GM12878 (cell line): Measurements from ENCODE around the gene FGFRL1. TPM values are rescaled to one million over a fixed set of nuclear protein-coding genes. Genes with fewer than 3 reads are reported as not detected.

Experiments used
- ATAC-seq: fragments of 200-7000 bp; cut with Tn5 transposase; 3 replicates; pipeline ENCODE4 v1.9.1; 2020; ENCODE audit warnings: mild to moderate bottlenecking, moderate library complexity
- BruUV-seq: library from RNA; stranded (reverse); fragments of 400-500 nt; replicated peaks from 2 replicates; lab custom pipeline; 2021; lab: Mats Ljungman, UMichigan
- CTCF ChIA-PET: fragments of 300-600 bp; sonication (Branson Sonifier 250); formaldehyde crosslinking; extraction: SDS; loops from one replicate; lab custom pipeline; 2021; ENCODE audit warnings: inconsistent platforms; lab: Yijun Ruan, JAX
- POLR2A ChIA-PET: fragments of 350-600 bp; formaldehyde crosslinking; extraction: SDS; loops from one replicate; lab custom pipeline; 2021; ENCODE audit warnings: inconsistent platforms; lab: Charles Lee
- RAD21 ChIA-PET: fragments of 300-600 bp; sonication (Branson Sonifier 250); formaldehyde crosslinking; loops from one replicate; lab custom pipeline; 2023; ENCODE audit warnings: antibody characterized with exemption; ENCODE audit not compliant: unreplicated experiment; lab: Charles Lee
- SMC1A ChIA-PET: fragments of 300-600 bp; sonication (Branson Sonifier 250); formaldehyde crosslinking; loops from one replicate; lab custom pipeline; 2023; ENCODE audit not compliant: unreplicated experiment, uncharacterized antibody; lab: Charles Lee
- DNase-seq: peaks from one replicate; pipeline ENCODE4 v3.0.0-alpha.2; 2011; ENCODE audit warnings: low read depth, low spot score
- FAIRE-seq: peaks from 3 replicates; lab custom pipeline; 2011; peaks lifted over from hg19 to GRCh38; lab: Jason Lieb, UNC
- H2AFZ ChIP-seq: 2 replicates; pipeline ENCODE4 v1.6.0; 2011; ENCODE audit warnings: low read depth, low read length, control low read depth; ENCODE audit not compliant: control insufficient read depth
- H3K27ac ChIP-seq: 2 replicates; pipeline ENCODE4 v1.5.1; 2011; ENCODE audit warnings: control low read depth; ENCODE audit not compliant: control insufficient read depth, insufficient read depth
- H3K27me3 ChIP-seq, 2 experiments: replicated peaks in 1 of 2; 2 replicates each; pipeline versions ENCODE4 v1.6.0 to v1.6.1; 2011; ENCODE audit warnings: low read length in 1 of 2; ENCODE audit not compliant: control insufficient read depth in 2 of 2, insufficient read depth in 2 of 2
- H3K36me3 ChIP-seq, 2 experiments: 2 replicates each; pipeline ENCODE4 v1.5.1; 2011; ENCODE audit warnings: low read length in 1 of 2; ENCODE audit not compliant: control insufficient read depth in 2 of 2, insufficient read depth in 2 of 2
- H3K4me1 ChIP-seq: 2 replicates; pipeline ENCODE4 v1.6.1; 2011; ENCODE audit warnings: mild to moderate bottlenecking, low read length, moderate library complexity, mixed read lengths; ENCODE audit not compliant: control insufficient read depth, insufficient read depth
- H3K4me2 ChIP-seq: 2 replicates; pipeline ENCODE4 v1.6.0; 2011; ENCODE audit warnings: control low read depth; ENCODE audit not compliant: control insufficient read depth, insufficient read depth
- H3K4me3 ChIP-seq: fragments of 200-600 bp; sonication (generic); 2 replicates; pipeline ENCODE4 v1.5.1; 2016
- H3K79me2 ChIP-seq: 2 replicates; pipeline ENCODE4 v1.6.0; 2011; ENCODE audit warnings: low read length; ENCODE audit not compliant: control insufficient read depth, insufficient read depth
- H3K9ac ChIP-seq: 2 replicates; pipeline ENCODE4 v1.8.0; 2011; ENCODE audit warnings: low read length, control low read depth, mixed read lengths; ENCODE audit not compliant: control insufficient read depth, insufficient read depth
- H3K9me3 ChIP-seq: replicated peaks from 3 replicates; pipeline ENCODE4 v1.5.1; 2011; ENCODE audit warnings: mild to moderate bottlenecking, low read length; ENCODE audit not compliant: control insufficient read depth, insufficient read depth
- H4K20me1 ChIP-seq: 2 replicates; pipeline ENCODE4 v1.6.0; 2011; ENCODE audit not compliant: control insufficient read depth, insufficient read depth
- BCL11A ChIP-seq: IDR thresholded peaks from 2 replicates; pipeline ENCODE4 v1.6.1; 2011; ENCODE audit warnings: low read depth, low read length
- CEBPB ChIP-seq, 2 experiments: fragments of 150-350 bp in 1 of 2; IDR thresholded peaks; 2 replicates each; pipeline ENCODE4 v1.6.1; 2012 to 2014; ENCODE audit warnings: low read depth in 2 of 2, low read length in 2 of 2, borderline replicate concordance in 1 of 2, inconsistent platforms in 1 of 2
- GATAD2B ChIP-seq: fragments of 450-650 bp; conservative IDR thresholded peaks from 2 replicates; pipeline ENCODE4 v1.6.1; 2017; ENCODE audit warnings: low read depth, mild to moderate bottlenecking, moderate library complexity
- IKZF2 ChIP-seq, 2 experiments: fragments of 450-650 bp; IDR thresholded peaks; 2 replicates each; pipeline ENCODE4 v1.6.1; 2017; ENCODE audit warnings: mild to moderate bottlenecking in 2 of 2, moderate library complexity in 2 of 2
- RAD21 ChIP-seq: IDR thresholded peaks from 2 replicates; pipeline ENCODE4 v1.6.1; 2011; ENCODE audit warnings: mild to moderate bottlenecking, low read depth, low read length, moderate library complexity; ENCODE audit not compliant: insufficient read depth
- RB1 ChIP-seq: fragments of 450-650 bp; formaldehyde crosslinking; IDR thresholded peaks from 2 replicates; pipeline ENCODE4 v1.6.1; 2017; ENCODE audit warnings: mild to moderate bottlenecking, borderline replicate concordance
- SP1 ChIP-seq: IDR thresholded peaks from one replicate; pipeline ENCODE4 v1.6.1; 2011; ENCODE audit warnings: low read depth, low read length
- TARDBP ChIP-seq: IDR thresholded peaks from 2 replicates; pipeline ENCODE4 v1.6.1; 2016; ENCODE audit warnings: borderline replicate concordance
- YY1 ChIP-seq: IDR thresholded peaks from 2 replicates; pipeline ENCODE4 v1.6.1; 2011; ENCODE audit warnings: low read depth, mild to moderate bottlenecking, low read length
- ZBED1 ChIP-seq: IDR thresholded peaks from 2 replicates; pipeline ENCODE4 v1.6.1; 2016; ENCODE audit warnings: borderline replicate concordance
- WGBS: methylation state at CpG from one replicate; pipeline ENCODE4 v1.1.6; 2016; ENCODE audit warnings: low lambda C conversion rate; ENCODE audit not compliant: insufficient replicate concordance, insufficient coverage; ENCODE audit errors: missing lambda C conversion rate; 5-methylcytosine and 5-hydroxymethylcytosine counted together
- in situ Hi-C: fragments of 300-500 bp; cut with MboI; formaldehyde crosslinking; loops from 9 replicates; pipeline ENCODE4 v1.14.3; 2018; ENCODE audit warnings: mixed read lengths
- intact Hi-C: fragments of 100-400 bp; cut with micrococcal nuclease; formaldehyde crosslinking; loops from one replicate; pipeline ENCODE4 v1.14.2; 2022; ENCODE audit not compliant: unreplicated experiment
- polyA plus RNA-seq, 11 experiments: library from polyadenylated mRNA; depleted of rRNA in 4 of 11; unstranded in 6 of 11; stranded (reverse) in 5 of 11; fragments of >200 nt; fragmentation: Nextera tagmentation in 4 of 11; fragmentation: Illumina TruSeq in 1 of 11; extraction: Ambion mirVana in 4 of 11; extraction: Trizol in 1 of 11; gene quantifications; 1 replicate in 1 of 11; 2 replicates in 10 of 11; pipeline versions ENCODE4 v1.2.1 to v1.2.3, GENCODE V29; 2011 to 2016; ENCODE audit warnings: inconsistent platforms in 2 of 11, missing spikeins in 2 of 11, low read depth in 1 of 11
- total RNA-seq, 4 experiments: library from RNA; depleted of rRNA in 3 of 4; stranded (reverse); fragments of >200 nt in 3 of 4; fragmentation: Illumina TruSeq in 1 of 4; extraction: Trizol in 1 of 4; gene quantifications; 2 replicates each; pipeline versions ENCODE4 v1.2.1 to v1.2.3, GENCODE V29; 2013 to 2021
- TF ChIP-seq, protein P1 (sequence below): fragments of 450-650 bp; IDR thresholded peaks from 2 replicates; pipeline ENCODE4 v1.6.1; 2016; ENCODE audit warnings: mild to moderate bottlenecking
- TF ChIP-seq, protein P2 (sequence below): fragments of 450-650 bp; formaldehyde crosslinking; IDR thresholded peaks from 2 replicates; pipeline ENCODE4 v1.4.0; 2020; ENCODE audit warnings: mild to moderate bottlenecking, moderate library complexity

Gene FGFRL1
- total and polyA plus RNA-seq, 10 of the 15 experiments (the other 5 are each of a cell fraction or from before 2014, with no cell fraction given): 0.02 to 1.5 (median 0.29) TPM; not detected in 2

DNA sequence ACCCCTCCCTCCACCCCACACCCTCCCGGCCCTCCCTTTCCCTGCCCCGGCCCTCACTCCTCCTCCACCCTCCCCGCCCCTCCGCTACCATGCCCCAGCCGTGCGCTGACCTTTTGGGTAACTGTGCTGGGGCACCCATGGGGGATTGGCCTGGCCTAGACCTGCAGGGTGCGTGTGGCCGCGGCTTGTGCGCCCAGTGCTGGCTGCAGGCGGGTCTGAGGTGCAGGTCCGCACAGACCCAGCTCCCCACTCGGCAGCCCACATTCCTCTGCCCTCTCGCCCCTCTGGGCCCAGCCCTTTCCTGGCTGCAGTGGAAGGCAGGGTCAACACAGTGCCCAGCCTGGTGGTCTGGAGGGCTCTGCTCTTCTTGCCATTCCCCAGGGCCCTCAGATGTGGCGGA, 24.7 kb downstream of the FGFRL1 start:
- in situ Hi-C loops (no loop called here), intact Hi-C loops (no loop called here)
- H3K9me3 ChIP-seq: no peaks in the 10 kb centered on the region
- ChIA-PET POLR2A (no interaction called here), RAD21 (no interaction called here), CTCF (no interaction called here), SMC1A (no interaction called here)
- WGBS: 70% methylated on average over 9 of the region's 15 CpGs
- no peak overlapping the region for H3K27ac ChIP-seq
- no peaks in the 10 kb centered on the region for H4K20me1 ChIP-seq
- no peaks in the 10 kb centered on the region for H3K36me3 ChIP-seq
- no peaks in the 10 kb centered on the region for H3K4me1 ChIP-seq
- TF ChIP-seq GATAD2B (no peak), RB1 (no peak), CEBPB (IDR thresholded peaks at IDR 0.05; ENCODE audit: borderline replicate concordance in 1 of 2, low read depth in 2 of 2, low read length in 2 of 2) (no peak)
- DNase-seq: no peak
- no peak overlapping the region for H2AFZ ChIP-seq
- no peak overlapping the region for H3K4me2 ChIP-seq
- FAIRE-seq: no peak
- no peak; the same call in 2 of the 3 replicates for ATAC-seq
- no peaks in the 10 kb centered on the region for H3K79me2 ChIP-seq
- H3K27me3 ChIP-seq: no peaks in the 10 kb centered on the region
- H3K4me3 ChIP-seq: no peak overlapping the region
- BruUV-seq: no TSS peak
- H3K9ac ChIP-seq: no peak overlapping the region

DNA sequence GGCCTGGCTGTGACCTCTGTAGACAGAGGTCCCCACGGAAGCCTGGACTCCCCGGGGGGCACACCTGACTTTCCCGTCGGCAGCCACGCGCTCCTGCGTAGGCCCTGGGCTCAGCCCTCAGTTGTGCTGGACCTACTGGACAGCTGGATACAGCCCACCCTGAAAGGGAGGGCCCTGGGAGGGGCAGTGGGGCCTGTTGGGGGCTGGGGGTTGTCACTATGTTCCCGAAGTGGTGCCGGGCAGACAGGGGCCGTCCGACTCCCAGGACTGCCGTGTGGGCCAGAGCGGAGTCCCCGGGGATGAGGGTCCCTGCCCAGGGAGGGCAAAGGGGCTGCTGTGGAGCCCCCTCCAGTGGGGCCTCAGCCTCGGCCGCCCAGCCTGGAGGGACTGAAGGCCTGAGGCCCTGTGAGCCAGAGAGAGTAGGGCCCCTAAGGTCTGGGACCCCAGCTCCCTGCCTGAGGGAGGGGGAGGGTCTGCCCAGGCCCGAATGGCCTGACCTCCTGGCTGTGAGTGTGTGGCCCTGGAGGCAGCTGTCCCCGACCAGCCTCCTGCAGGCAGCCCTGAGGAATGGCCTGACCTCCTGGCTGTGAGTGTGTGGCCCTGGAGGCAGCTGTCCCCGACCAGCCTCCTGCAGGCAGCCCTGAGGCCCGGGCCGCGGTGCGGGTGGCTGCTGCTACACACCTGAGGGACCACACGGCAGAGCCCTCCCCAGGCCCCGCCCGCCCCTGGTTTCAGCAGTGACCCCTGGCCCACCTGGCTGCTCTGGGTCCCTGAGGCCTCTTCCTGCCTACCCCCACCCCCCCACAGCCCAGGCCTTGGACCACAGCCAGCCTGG, 25.8 kb downstream of the FGFRL1 start:
- WGBS: 34% methylated on average over 22 of the region's 26 CpGs
- BruUV-seq: no TSS peak
- Histone ChIP-seq H3K36me3 (no peaks in the 10 kb centered on the region), H3K27me3 (no peaks in the 10 kb centered on the region), H2AFZ (no peak overlapping the region), H3K4me1 (no peaks in the 10 kb centered on the region), H4K20me1 (no peaks in the 10 kb centered on the region), H3K9ac (no peak overlapping the region), H3K4me3 (no peak overlapping the region), H3K27ac (no peak overlapping the region), H3K4me2 (no peak overlapping the region), H3K79me2 (no peaks in the 10 kb centered on the region), H3K9me3 (no peaks in the 10 kb centered on the region)
- ATAC-seq (no peak), FAIRE-seq (no peak), DNase-seq (no peak)
- RAD21 ChIA-PET: interaction anchor here (1.1 kb wide), 1 partner anchor 101 kb away, joined by 3 read pairs; no protein-coding TSS in a partner anchor
- POLR2A ChIA-PET: no interaction called here
- intact Hi-C loops: no loop called here
- in situ Hi-C loops: no loop called here
- SMC1A ChIA-PET: no interaction called here
- CTCF ChIA-PET: interaction anchor here (0.6 to 0.8 kb wide), 2 partner anchors 263 to 825 kb away, joined by 3 to 5 read pairs; no protein-coding TSS in a partner anchor
- no peak for TF ChIP-seq TARDBP
- no peak for TF ChIP-seq ZBED1
- TF ChIP-seq, protein P1, sequence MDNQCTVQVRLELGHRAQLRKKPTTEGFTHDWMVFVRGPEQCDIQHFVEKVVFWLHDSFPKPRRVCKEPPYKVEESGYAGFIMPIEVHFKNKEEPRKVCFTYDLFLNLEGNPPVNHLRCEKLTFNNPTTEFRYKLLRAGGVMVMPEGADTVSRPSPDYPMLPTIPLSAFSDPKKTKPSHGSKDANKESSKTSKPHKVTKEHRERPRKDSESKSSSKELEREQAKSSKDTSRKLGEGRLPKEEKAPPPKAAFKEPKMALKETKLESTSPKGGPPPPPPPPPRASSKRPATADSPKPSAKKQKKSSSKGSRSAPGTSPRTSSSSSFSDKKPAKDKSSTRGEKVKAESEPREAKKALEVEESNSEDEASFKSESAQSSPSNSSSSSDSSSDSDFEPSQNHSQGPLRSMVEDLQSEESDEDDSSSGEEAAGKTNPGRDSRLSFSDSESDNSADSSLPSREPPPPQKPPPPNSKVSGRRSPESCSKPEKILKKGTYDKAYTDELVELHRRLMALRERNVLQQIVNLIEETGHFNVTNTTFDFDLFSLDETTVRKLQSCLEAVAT: no peak
- no peak for TF ChIP-seq RB1
- no peak for TF ChIP-seq SP1
- no peak for TF ChIP-seq BCL11A
- no peak for TF ChIP-seq IKZF2 (IDR thresholded peaks at IDR 0.05)
- TF ChIP-seq, protein P2, sequence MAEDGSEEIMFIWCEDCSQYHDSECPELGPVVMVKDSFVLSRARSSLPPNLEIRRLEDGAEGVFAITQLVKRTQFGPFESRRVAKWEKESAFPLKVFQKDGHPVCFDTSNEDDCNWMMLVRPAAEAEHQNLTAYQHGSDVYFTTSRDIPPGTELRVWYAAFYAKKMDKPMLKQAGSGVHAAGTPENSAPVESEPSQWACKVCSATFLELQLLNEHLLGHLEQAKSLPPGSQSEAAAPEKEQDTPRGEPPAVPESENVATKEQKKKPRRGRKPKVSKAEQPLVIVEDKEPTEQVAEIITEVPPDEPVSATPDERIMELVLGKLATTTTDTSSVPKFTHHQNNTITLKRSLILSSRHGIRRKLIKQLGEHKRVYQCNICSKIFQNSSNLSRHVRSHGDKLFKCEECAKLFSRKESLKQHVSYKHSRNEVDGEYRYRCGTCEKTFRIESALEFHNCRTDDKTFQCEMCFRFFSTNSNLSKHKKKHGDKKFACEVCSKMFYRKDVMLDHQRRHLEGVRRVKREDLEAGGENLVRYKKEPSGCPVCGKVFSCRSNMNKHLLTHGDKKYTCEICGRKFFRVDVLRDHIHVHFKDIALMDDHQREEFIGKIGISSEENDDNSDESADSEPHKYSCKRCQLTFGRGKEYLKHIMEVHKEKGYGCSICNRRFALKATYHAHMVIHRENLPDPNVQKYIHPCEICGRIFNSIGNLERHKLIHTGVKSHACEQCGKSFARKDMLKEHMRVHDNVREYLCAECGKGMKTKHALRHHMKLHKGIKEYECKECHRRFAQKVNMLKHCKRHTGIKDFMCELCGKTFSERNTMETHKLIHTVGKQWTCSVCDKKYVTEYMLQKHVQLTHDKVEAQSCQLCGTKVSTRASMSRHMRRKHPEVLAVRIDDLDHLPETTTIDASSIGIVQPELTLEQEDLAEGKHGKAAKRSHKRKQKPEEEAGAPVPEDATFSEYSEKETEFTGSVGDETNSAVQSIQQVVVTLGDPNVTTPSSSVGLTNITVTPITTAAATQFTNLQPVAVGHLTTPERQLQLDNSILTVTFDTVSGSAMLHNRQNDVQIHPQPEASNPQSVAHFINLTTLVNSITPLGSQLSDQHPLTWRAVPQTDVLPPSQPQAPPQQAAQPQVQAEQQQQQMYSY (CRISPR knock-in tag): no peak
- TF ChIP-seq RAD21: no peak
- TF ChIP-seq YY1: no peak
